ENCODE data around the gene AKT1S1.

The AKT1S1 gene

GRCh38 chr19:49866933-49867782, 10.0 kb downstream of the AKT1S1 start, which contains the start of gene PNKP:
Gene PNKP, minus strand, starts transcription at chr19:49867576. Its CDS starts 372 bp downstream, at chr19:49867204.
- DNase-seq (ENCODE audit: low read depth): peak; percentile 74

DNA sequence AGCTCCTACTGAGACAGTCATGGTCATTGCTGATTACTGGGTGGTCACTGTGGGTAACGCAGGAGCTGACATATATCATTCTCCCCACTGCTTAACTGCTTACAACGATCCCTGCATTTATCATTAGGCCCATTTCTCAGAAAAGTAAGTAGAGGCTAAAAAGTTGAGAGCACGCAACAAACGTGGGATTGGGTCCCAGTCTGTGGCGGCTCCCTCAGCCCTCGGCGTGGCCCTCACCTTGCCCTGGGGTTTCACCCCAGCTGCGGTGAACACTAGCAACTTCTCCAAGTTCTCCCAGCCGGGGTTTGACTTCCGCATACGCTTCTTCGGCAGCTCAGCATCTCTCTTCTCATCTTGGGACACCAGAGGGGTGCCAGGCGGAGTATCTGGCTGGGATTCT, 12.3 kb downstream of the AKT1S1 start:
- no peak for DNase-seq (ENCODE audit: low read depth)

GRCh38 chr19:49863935-49864320, 13.2 kb downstream of the AKT1S1 start:
- DNase-seq (ENCODE audit: low read depth): no peak

GRCh38 chr19:49863254-49863934, 13.8 kb downstream of the AKT1S1 start:
- DNase-seq (ENCODE audit: low read depth): no peak

- DNase-seq (ENCODE audit: low read depth): no peak
These were observed 14.5 kb downstream of the AKT1S1 start for GRCh38 chr19:49862391-49863253.

GRCh38 chr19:49861541-49862378, 15.4 kb downstream of the AKT1S1 start:
- DNase-seq (ENCODE audit: low read depth): no peak

GRCh38 chr19:49861107-49861506, 16.0 kb downstream of the AKT1S1 start:
- DNase-seq (ENCODE audit: low read depth): no peak

DNA sequence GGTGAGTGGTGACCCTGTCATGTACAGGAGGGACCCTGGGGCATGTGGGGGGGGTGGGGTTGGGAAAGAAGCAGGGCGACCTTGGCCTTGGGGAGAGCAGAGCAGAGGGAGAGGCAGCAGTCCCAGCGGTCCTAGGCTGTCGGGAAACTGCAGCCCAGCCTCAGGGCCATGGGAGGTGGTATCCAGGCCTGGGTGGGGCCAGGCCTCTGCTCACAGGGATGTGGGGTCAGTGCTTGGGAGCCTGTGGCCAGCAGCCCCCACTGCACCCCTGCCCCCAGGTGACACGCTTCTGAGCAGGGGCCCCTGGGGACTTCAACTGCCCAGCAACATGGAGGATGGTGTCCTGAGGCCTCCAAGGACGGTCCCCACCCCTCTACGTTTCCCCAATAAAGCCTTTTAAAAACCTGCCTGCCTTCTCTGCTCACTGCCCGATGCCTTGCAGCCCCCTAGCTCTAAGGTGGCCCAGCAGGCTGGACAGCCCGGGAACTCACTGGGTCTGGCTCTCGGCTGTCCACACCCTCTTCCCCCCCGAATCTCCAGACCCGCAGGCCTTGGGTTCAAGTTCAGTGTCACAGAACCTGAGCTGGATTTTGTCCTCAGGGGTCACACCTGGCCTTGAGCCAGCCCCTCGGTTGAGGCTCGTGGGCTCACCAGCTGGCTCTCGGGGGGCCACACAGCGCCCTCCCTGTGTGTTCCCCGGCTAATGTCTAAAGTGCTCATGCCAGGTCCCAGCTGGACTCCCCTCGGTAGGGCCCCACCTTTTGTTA, 16.6 kb downstream of the AKT1S1 start:
- DNase-seq (ENCODE audit: low read depth): no peak

DNA sequence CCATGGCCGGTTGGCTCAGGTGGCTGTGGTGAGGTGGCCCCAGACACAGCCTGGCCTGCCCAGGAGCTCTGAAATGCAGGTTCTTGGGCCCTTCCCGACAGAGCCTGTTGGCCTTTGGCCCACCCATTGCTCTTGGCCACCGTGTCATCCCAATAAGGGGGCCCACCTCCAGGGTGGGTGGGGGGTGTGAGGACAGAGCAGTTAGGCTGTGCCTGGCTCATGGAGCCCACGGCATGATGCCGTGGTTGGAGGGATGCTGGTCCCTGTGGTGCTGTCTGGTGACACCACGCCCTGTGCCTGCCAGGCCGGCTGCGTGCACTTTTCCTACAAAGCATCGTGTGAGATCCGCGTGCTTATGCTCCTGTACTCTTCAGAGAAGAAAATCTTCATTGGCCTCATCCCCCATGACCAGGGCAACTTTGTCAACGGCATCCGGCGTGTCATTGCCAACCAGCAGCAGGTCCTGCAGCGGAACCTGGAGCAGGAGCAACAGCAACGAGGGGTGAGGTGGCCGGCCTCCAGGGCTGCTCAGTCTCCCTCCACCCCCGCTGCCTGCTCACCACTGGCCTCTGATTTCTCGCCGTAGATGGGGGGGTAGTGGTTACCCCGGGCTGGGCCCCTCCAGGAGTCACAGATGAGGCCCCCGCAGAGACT, 17.3 kb downstream of the AKT1S1 start:
- no peak for DNase-seq (ENCODE audit: low read depth)

- no peak for DNase-seq (ENCODE audit: low read depth)
These were observed 18.8 kb downstream of the AKT1S1 start for GRCh38 chr19:49858088-49858985.

DNA sequence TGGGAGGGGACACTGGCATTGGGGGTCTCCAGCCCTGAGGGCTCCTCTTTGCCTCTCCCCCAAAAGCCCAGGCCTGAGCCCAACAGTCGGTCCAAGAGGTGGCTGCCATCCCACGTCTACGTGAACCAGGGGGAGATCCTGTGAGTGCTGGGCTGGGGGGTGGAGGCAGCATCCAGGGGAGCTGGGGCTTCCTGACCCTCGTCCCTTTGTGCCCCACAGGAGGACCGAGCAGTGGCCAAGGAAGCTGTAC, 19.4 kb downstream of the AKT1S1 start:
- no peak for DNase-seq (ENCODE audit: low read depth)

DNA sequence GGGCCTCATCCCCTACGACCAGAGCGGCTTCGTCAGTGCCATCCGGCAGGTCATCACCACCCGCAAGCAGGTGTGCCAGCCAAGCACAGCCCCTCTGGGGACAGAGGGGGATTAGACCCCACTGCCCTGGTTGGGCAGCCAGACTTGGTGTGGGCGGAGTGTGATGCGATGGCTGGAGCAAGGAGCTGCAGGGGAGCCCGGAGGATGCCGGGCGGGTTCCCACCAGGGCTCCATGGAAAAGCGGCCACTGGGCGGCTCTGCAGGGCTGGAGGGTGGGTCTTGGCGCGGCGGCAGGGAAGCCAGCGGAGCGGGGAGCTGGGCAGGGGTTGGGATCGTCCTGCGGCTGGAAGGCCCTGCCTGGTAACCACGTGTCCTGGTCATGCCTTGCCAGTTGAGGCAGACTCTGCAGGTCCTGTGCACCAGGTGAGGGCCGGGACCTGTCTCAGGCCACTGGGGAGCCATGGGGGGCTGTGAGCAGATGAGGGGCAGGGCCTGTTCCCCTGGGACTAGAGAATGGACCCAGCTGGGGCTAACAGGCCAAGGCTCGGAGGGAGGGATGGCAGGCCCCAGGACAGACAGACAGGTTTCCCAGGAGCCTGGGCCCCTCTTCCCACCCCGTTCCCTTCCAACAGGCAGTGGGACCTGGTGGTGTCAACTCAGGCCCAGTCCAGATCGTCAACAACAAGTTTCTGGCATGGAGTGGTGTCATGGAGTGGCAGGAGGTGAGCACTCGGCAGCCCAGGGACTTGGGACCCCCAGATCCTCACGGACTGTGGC, 19.9 kb downstream of the AKT1S1 start:
- DNase-seq (ENCODE audit: low read depth): no peak

- no peak for DNase-seq (ENCODE audit: low read depth)
These were observed 20.6 kb downstream of the AKT1S1 start for GRCh38 chr19:49856574-49857021.

GRCh38 chr19:49855676-49856573, 21.2 kb downstream of the AKT1S1 start:
- no peak for DNase-seq (ENCODE audit: low read depth)

DNA sequence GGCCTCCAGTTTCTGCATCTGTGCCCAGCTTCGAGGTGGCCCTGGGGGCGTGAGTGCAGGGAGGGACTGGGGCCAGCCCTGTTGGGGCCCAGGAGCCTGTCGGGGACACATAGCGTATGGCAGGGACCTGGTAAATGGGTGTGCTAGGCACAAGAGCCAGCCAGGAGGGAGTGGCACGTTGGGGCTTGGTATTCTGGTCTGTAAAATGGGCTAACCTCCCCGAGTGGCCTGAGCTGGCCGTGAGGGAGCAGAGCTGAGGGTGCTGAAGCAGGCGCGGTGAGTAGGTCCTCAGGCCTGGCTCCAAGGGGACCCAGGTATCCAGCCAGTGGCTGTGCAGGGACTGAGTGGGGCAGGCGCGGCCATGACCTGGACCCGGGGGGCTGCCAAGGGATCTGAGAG, 21.9 kb downstream of the AKT1S1 start:
- no peak for DNase-seq (ENCODE audit: low read depth)

DNA sequence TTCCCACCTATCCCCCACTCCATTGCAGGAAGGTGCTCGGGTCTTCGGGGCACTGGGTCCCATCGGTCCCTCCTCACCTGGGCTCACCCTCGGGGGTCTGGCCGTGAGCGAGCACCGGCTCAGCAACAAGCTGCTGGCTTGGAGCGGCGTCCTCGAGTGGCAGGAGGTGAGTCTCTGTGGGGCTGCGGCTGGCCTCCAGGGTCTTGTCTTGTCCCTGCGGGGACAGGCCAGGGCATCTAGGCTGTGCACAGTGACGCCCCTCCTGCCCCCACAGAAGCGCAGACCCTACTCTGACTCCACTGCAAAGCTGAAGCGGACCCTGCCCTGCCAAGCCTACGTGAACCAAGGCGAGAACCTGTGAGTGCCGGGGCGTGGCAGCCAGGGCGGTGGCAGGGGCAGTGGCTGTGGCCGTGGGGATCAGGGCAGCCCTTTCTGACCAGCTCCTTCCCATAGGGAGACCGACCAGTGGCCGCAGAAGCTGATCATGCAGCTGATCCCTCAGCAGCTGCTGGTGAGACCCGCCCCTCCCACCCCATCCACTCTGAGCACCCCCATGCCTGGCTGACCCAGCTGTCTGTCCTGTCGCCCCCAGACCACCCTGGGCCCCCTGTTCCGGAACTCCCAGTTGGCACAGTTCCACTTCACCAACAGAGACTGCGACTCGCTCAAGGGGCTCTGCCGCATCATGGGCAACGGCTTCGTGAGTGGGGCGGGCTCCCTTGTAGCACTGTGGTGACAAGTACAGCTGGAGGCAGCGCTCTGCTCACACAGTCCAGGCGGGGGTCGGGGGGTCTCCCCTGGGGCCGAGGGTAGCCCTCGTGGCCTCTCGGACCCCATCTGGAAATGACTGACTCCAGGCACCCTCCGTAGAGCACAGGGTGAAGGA, 22.5 kb downstream of the AKT1S1 start:
- no peak for DNase-seq (ENCODE audit: low read depth)

Measured in stimulated activated CD8-positive, alpha-beta memory T cell treated with anti-CD3 and anti-CD28 coated beads, Interleukin-15, amount 100 ng/mL, for 1 hour (primary cell).